Measurements from ENCODE around the gene ZNF532.
A peak's percentile ranks its signal among the peaks of the same experiment; 100 is the strongest.
"Not testable (repeated sequence)": the region's sequence is repeated elsewhere in the genome, so short reads cannot be mapped to it uniquely, and the experiment has no call there.

The ZNF532 gene

GRCh38 chr18:58851856-58852255 is 12.8 kb upstream of the ZNF532 start:
- WGBS: 49% methylated on average over 5 of the region's 5 CpGs
- H3K9ac ChIP-seq (ENCODE audit: low read depth, low read length): no peak overlapping the region
- no peaks in the 10 kb centered on the region for H3K9me3 ChIP-seq (ENCODE audit: insufficient read depth, low read depth, low read length)
- peak overlapping the region; percentile 28; the same call in 1 of the 2 replicates for H3K27ac ChIP-seq (ENCODE audit: low read depth, low read length)
- no peaks in the 10 kb centered on the region for H3K27me3 ChIP-seq (ENCODE audit: insufficient read depth, low read length)
- H3K4me1 ChIP-seq (ENCODE audit: insufficient read depth, low read length): peaks cover 41% of the 10 kb centered on the region
- H3K36me3 ChIP-seq (ENCODE audit: insufficient read depth, low read length): no peaks in the 10 kb centered on the region
- H3K4me3 ChIP-seq (ENCODE audit: low read length): no peak overlapping the region

GRCh38 chr18:58852629-58853028 is 12.0 kb upstream of the ZNF532 start:
- Histone ChIP-seq H3K27me3 (ENCODE audit: insufficient read depth, low read length) (no peaks in the 10 kb centered on the region), H3K9ac (ENCODE audit: low read depth, low read length) (no peak overlapping the region), H3K4me1 (ENCODE audit: insufficient read depth, low read length) (peaks cover 38% of the 10 kb centered on the region), H3K27ac (ENCODE audit: low read depth, low read length) (no peak overlapping the region), H3K9me3 (ENCODE audit: insufficient read depth, low read depth, low read length) (no peaks in the 10 kb centered on the region), H3K36me3 (ENCODE audit: insufficient read depth, low read length) (no peaks in the 10 kb centered on the region), H3K4me3 (ENCODE audit: low read length) (no peak overlapping the region)
- WGBS: 90% methylated on average over 4 of the region's 4 CpGs

GRCh38 chr18:58853561-58853960 is 11.1 kb upstream of the ZNF532 start:
- H3K36me3 ChIP-seq (ENCODE audit: insufficient read depth, low read length): no peaks in the 10 kb centered on the region
- H3K9ac ChIP-seq (ENCODE audit: low read depth, low read length): no peak overlapping the region
- WGBS: 92% methylated on average over 3 of the region's 3 CpGs
- no peak overlapping the region for H3K4me3 ChIP-seq (ENCODE audit: low read length)
- peaks cover 30% of the 10 kb centered on the region for H3K4me1 ChIP-seq (ENCODE audit: insufficient read depth, low read length)
- H3K27me3 ChIP-seq (ENCODE audit: insufficient read depth, low read length): no peaks in the 10 kb centered on the region
- no peaks in the 10 kb centered on the region for H3K9me3 ChIP-seq (ENCODE audit: insufficient read depth, low read depth, low read length)
- H3K27ac ChIP-seq (ENCODE audit: low read depth, low read length): no peak overlapping the region

- H3K27ac ChIP-seq (ENCODE audit: low read depth, low read length); H3K9ac ChIP-seq (ENCODE audit: low read depth, low read length); H3K36me3 ChIP-seq (ENCODE audit: insufficient read depth, low read length); H3K27me3 ChIP-seq (ENCODE audit: insufficient read depth, low read length); H3K4me3 ChIP-seq (ENCODE audit: low read length); H3K9me3 ChIP-seq (ENCODE audit: insufficient read depth, low read depth, low read length): not testable (repeated sequence)
- 93% methylated on average over 7 of the region's 7 CpGs for WGBS
- H3K4me1 ChIP-seq (ENCODE audit: insufficient read depth, low read length): peaks cover 37% of the 10 kb centered on the region
Observed at GRCh38 chr18:58855521-58855920, 9.2 kb upstream of the ZNF532 start.

- H3K27me3 ChIP-seq (ENCODE audit: insufficient read depth, low read length): no peaks in the 10 kb centered on the region
- H3K36me3 ChIP-seq (ENCODE audit: insufficient read depth, low read length): no peaks in the 10 kb centered on the region
- H3K4me3 ChIP-seq (ENCODE audit: low read length): no peak overlapping the region
- no peak overlapping the region for H3K9ac ChIP-seq (ENCODE audit: low read depth, low read length)
- peaks cover 37% of the 10 kb centered on the region for H3K4me1 ChIP-seq (ENCODE audit: insufficient read depth, low read length)
- no peaks in the 10 kb centered on the region for H3K9me3 ChIP-seq (ENCODE audit: insufficient read depth, low read depth, low read length)
- WGBS: 94% methylated on average over 9 of the region's 9 CpGs
- no peak overlapping the region for H3K27ac ChIP-seq (ENCODE audit: low read depth, low read length)
Observed at GRCh38 chr18:58856881-58857280, 7.8 kb upstream of the ZNF532 start.

GRCh38 chr18:58858591-58859468 is 5.8 kb upstream of the ZNF532 start:
- Histone ChIP-seq H3K27me3 (ENCODE audit: insufficient read depth, low read length) (no peaks in the 10 kb centered on the region), H3K9ac (ENCODE audit: low read depth, low read length) (no peak overlapping the region), H3K9me3 (ENCODE audit: insufficient read depth, low read depth, low read length) (no peaks in the 10 kb centered on the region), H3K27ac (ENCODE audit: low read depth, low read length) (peak overlapping the region; percentile 97; the same call in 1 of the 2 replicates), H3K4me3 (ENCODE audit: low read length) (no peak overlapping the region), H3K4me1 (ENCODE audit: insufficient read depth, low read length) (peaks cover 42% of the 10 kb centered on the region), H3K36me3 (ENCODE audit: insufficient read depth, low read length) (no peaks in the 10 kb centered on the region)
- 91% methylated on average over 11 of the region's 11 CpGs for WGBS

GRCh38 chr18:58859907-58860306 is 4.8 kb upstream of the ZNF532 start:
- peaks cover 47% of the 10 kb centered on the region for H3K4me1 ChIP-seq (ENCODE audit: insufficient read depth, low read length)
- H3K4me3 ChIP-seq (ENCODE audit: low read length): no peak overlapping the region
- WGBS: 13% methylated on average over 5 of the region's 5 CpGs
- peak overlapping the region; percentile 95 for H3K9ac ChIP-seq (ENCODE audit: low read depth, low read length)
- no peaks in the 10 kb centered on the region for H3K9me3 ChIP-seq (ENCODE audit: insufficient read depth, low read depth, low read length)
- peak overlapping the region; percentile 97 for H3K27ac ChIP-seq (ENCODE audit: low read depth, low read length)
- peaks cover 4% of the 10 kb centered on the region for H3K36me3 ChIP-seq (ENCODE audit: insufficient read depth, low read length)
- no peaks in the 10 kb centered on the region for H3K27me3 ChIP-seq (ENCODE audit: insufficient read depth, low read length)

- Histone ChIP-seq H3K4me3 (ENCODE audit: low read length) (peak overlapping the region; percentile 68; the same call in 1 of the 2 replicates), H3K27ac (ENCODE audit: low read depth, low read length) (peak overlapping the region; percentile 97), H3K9ac (ENCODE audit: low read depth, low read length) (peak overlapping the region; percentile 95), H3K27me3 (ENCODE audit: insufficient read depth, low read length) (no peaks in the 10 kb centered on the region), H3K4me1 (ENCODE audit: insufficient read depth, low read length) (peaks cover 56% of the 10 kb centered on the region), H3K36me3 (ENCODE audit: insufficient read depth, low read length) (peaks cover 13% of the 10 kb centered on the region), H3K9me3 (ENCODE audit: insufficient read depth, low read depth, low read length) (no peaks in the 10 kb centered on the region)
- WGBS: 39% methylated on average over 5 of the region's 7 CpGs
Observed at GRCh38 chr18:58860747-58861231, 3.9 kb upstream of the ZNF532 start.

- 56% methylated on average over 3 of the region's 3 CpGs for WGBS
- Histone ChIP-seq H3K9ac (ENCODE audit: low read depth, low read length) (peak overlapping the region; percentile 95), H3K27ac (ENCODE audit: low read depth, low read length) (peak overlapping the region; percentile 97)
Observed at GRCh38 chr18:58861353-58861752, 3.3 kb upstream of the ZNF532 start.

GRCh38 chr18:58861861-58862301 is 2.8 kb upstream of the ZNF532 start:
- Histone ChIP-seq H3K27ac (ENCODE audit: low read depth, low read length) (peak overlapping the region; percentile 97), H3K9ac (ENCODE audit: low read depth, low read length) (peak overlapping the region; percentile 95), H3K36me3 (ENCODE audit: insufficient read depth, low read length) (peaks cover 24% of the 10 kb centered on the region), H3K9me3 (ENCODE audit: insufficient read depth, low read depth, low read length) (no peaks in the 10 kb centered on the region), H3K4me3 (ENCODE audit: low read length) (peak overlapping the region; percentile 68), H3K4me1 (ENCODE audit: insufficient read depth, low read length) (peaks cover 67% of the 10 kb centered on the region), H3K27me3 (ENCODE audit: insufficient read depth, low read length) (no peaks in the 10 kb centered on the region)
- 10% methylated on average over 5 of the region's 5 CpGs for WGBS

More at GRCh38 chr18:58861353-58861752, 3.3 kb upstream of the ZNF532 start:
- H3K4me1 ChIP-seq (ENCODE audit: insufficient read depth, low read length): peaks cover 61% of the 10 kb centered on the region
- no peaks in the 10 kb centered on the region for H3K9me3 ChIP-seq (ENCODE audit: insufficient read depth, low read depth, low read length)
- peaks cover 19% of the 10 kb centered on the region for H3K36me3 ChIP-seq (ENCODE audit: insufficient read depth, low read length)
- H3K4me3 ChIP-seq (ENCODE audit: low read length): peak overlapping the region; percentile 68
- no peaks in the 10 kb centered on the region for H3K27me3 ChIP-seq (ENCODE audit: insufficient read depth, low read length)

GRCh38 chr18:58862356-58862755 is 2.3 kb upstream of the ZNF532 start:
- peaks cover 28% of the 10 kb centered on the region for H3K36me3 ChIP-seq (ENCODE audit: insufficient read depth, low read length)
- peak overlapping the region; percentile 68 for H3K4me3 ChIP-seq (ENCODE audit: low read length)
- H3K27ac ChIP-seq (ENCODE audit: low read depth, low read length): peak overlapping the region; percentile 97
- peak overlapping the region; percentile 95 for H3K9ac ChIP-seq (ENCODE audit: low read depth, low read length)
- peaks cover 71% of the 10 kb centered on the region for H3K4me1 ChIP-seq (ENCODE audit: insufficient read depth, low read length)
- no peaks in the 10 kb centered on the region for H3K9me3 ChIP-seq (ENCODE audit: insufficient read depth, low read depth, low read length)
- WGBS: 8% methylated on average over 10 of the region's 10 CpGs
- no peaks in the 10 kb centered on the region for H3K27me3 ChIP-seq (ENCODE audit: insufficient read depth, low read length)
